ENCODE results near the gene PTX4. TPM values are rescaled to one million over a fixed set of nuclear protein-coding genes. Genes with fewer than 3 reads are reported as not detected.
A peak's percentile ranks its signal among the peaks of the same experiment; 100 is the strongest.

The PTX4 gene
- total and polyA plus RNA-seq, 3 experiments from 2014 or later = not detected

DNA sequence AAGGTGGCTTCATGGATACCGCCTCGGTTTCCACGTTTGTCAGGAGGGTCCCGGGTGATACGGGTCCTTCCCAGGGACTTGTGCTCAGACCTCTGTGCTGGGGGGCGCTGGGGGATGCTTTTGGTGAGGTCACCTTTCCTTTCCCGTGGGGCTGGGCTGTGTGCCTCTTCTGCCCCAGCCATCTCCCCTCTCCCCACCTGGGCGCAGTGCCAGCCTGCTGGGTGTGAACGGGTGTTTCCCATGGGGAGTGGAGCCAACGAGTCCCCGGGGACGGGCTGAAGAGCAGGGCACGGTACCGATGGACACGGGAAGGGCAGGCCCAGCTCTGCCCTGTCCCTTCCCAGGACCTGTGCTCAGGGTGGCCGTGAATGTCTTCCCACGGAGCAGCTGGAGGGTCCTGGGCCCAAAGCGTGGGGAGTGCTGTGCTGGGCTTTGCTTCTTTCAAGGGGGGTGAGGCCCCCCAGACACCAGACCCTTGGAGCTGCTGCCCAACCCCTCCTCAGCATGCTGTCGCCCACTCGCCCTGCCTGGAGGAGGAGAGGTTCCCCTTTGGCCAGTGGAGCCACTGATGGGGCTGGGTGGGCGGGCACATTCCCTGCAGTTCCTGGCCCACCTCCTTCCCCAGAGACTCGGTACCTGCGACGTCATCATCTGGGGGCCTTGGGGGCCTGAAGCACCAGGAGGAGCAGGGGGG is 19.9 kb upstream of the PTX4 start:
- peaks cover 2 to 25% (median 5%) of the 10 kb centered on the region in 3 donors for H3K36me3 Mint-ChIP-seq
- DNase-seq = no peak
- H3K36me3 ChIP-seq (ENCODE audit: insufficient read depth, low read length) = no peaks in the 10 kb centered on the region
- H3K9me3 ChIP-seq (ENCODE audit: low read length) = no peaks in the 10 kb centered on the region
- no peak overlapping the region for H3K27ac Mint-ChIP-seq
- no peaks in the 10 kb centered on the region for H3K27me3 Mint-ChIP-seq
- no peaks in the 10 kb centered on the region for H3K4me1 Mint-ChIP-seq
- H3K4me3 Mint-ChIP-seq = no peak overlapping the region
- CTCF ChIA-PET = no interaction called here
- no peaks in the 10 kb centered on the region for H3K4me1 ChIP-seq (ENCODE audit: insufficient read depth, low read length)
- H3K27ac ChIP-seq (ENCODE audit: low read depth, low read length) = no peak overlapping the region
- peaks cover 0 to 2% (median 1%) of the 10 kb centered on the region in 5 donors for H3K9me3 Mint-ChIP-seq
- POLR2A ChIA-PET = no interaction called here
- H3K4me3 ChIP-seq (ENCODE audit: low read length) = no peak overlapping the region
- H3K27me3 ChIP-seq (ENCODE audit: insufficient read depth, low read length, poor library complexity, severe bottlenecking) = no peaks in the 10 kb centered on the region

DNA sequence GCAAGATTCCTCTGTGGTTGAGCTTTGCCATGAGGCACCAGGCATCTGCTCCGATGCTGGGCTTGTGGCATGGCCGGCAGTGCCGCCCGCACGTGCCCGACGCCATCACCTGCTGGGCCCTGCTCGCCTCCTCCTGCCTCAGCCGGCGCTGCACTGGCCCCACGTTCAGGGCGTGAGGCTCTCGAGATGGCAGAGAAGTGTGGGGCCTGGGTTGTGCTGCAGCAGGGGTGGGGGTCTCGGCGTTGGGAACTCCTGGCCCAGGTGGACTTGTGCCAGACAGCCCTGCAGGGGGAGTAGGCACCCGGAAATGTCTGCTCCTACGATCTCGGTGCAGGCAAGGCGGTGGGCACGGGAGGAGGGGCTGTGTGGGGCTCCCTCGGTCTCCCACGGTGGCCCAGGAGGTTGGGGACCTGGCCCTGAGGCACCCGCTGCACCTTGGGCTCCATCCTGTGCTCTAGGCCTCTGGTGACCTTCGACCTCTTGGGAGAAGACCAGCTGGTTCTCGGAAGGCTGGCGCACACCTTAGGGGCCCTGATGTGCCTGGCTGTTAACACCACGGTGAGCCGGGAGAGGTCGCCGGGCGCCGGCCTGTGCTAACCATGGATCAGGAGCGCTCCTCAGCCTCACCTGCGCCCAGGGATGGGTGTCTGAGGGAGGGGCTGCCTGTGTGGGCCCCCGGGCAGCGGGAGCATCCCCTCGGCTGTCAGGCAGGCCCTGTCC is 17.9 kb upstream of the PTX4 start:
- no peaks in the 10 kb centered on the region for H3K27me3 Mint-ChIP-seq
- no peaks in the 10 kb centered on the region for H3K27me3 ChIP-seq (ENCODE audit: insufficient read depth, low read length, poor library complexity, severe bottlenecking)
- no peaks in the 10 kb centered on the region for H3K4me1 Mint-ChIP-seq
- peaks cover 0 to 36% (median 2%) of the 10 kb centered on the region in 3 donors for H3K36me3 Mint-ChIP-seq
- POLR2A ChIA-PET = no interaction called here
- CTCF ChIA-PET = no interaction called here
- H3K4me3 Mint-ChIP-seq = no peak overlapping the region
- no peaks in the 10 kb centered on the region for H3K4me1 ChIP-seq (ENCODE audit: insufficient read depth, low read length)
- H3K9me3 Mint-ChIP-seq = no peaks in the 10 kb centered on the region
- H3K9me3 ChIP-seq (ENCODE audit: low read length) = no peaks in the 10 kb centered on the region
- H3K27ac ChIP-seq (ENCODE audit: low read depth, low read length) = no peak overlapping the region
- H3K36me3 ChIP-seq (ENCODE audit: insufficient read depth, low read length) = no peaks in the 10 kb centered on the region
- no peak overlapping the region for H3K27ac Mint-ChIP-seq
- no peak overlapping the region for H3K4me3 ChIP-seq (ENCODE audit: low read length)
- DNase-seq = no peak

DNA sequence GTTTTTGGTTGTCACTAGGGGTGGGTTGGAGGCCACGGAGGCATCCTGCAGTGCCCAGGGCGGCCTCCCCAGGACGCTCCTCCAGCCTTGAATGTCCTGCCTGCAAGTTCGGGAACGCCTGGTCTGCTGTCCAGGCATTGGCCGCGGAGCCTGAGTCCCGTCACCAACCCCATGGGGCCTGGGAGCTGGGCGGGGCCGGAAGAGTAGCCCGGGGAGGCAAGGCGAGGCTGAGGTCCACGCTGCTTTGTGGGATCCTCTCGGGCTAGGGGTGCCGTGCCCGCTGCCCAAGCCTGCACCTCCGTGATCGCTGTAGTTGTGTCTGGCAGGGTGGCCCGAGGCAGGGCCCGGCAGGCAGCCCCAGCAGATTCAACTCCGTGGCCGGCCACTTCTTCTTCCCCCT is 17.2 kb upstream of the PTX4 start:
- Histone ChIP-seq H3K36me3 (ENCODE audit: insufficient read depth, low read length) (no peaks in the 10 kb centered on the region), H3K4me1 (ENCODE audit: insufficient read depth, low read length) (no peaks in the 10 kb centered on the region), H3K4me3 (ENCODE audit: low read length) (no peak overlapping the region), H3K9me3 (ENCODE audit: low read length) (no peaks in the 10 kb centered on the region), H3K27me3 (ENCODE audit: insufficient read depth, low read length, poor library complexity, severe bottlenecking) (no peaks in the 10 kb centered on the region), H3K27ac (ENCODE audit: low read depth, low read length) (no peak overlapping the region)
- Mint-ChIP-seq H3K36me3 (peaks cover 0 to 39% (median 2%) of the 10 kb centered on the region in 3 donors), H3K27ac (no peak overlapping the region), H3K4me1 (no peaks in the 10 kb centered on the region), H3K27me3 (no peaks in the 10 kb centered on the region), H3K9me3 (no peaks in the 10 kb centered on the region), H3K4me3 (no peak overlapping the region)
- ChIA-PET POLR2A (no interaction called here), CTCF (no interaction called here)
- no peak for DNase-seq

DNA sequence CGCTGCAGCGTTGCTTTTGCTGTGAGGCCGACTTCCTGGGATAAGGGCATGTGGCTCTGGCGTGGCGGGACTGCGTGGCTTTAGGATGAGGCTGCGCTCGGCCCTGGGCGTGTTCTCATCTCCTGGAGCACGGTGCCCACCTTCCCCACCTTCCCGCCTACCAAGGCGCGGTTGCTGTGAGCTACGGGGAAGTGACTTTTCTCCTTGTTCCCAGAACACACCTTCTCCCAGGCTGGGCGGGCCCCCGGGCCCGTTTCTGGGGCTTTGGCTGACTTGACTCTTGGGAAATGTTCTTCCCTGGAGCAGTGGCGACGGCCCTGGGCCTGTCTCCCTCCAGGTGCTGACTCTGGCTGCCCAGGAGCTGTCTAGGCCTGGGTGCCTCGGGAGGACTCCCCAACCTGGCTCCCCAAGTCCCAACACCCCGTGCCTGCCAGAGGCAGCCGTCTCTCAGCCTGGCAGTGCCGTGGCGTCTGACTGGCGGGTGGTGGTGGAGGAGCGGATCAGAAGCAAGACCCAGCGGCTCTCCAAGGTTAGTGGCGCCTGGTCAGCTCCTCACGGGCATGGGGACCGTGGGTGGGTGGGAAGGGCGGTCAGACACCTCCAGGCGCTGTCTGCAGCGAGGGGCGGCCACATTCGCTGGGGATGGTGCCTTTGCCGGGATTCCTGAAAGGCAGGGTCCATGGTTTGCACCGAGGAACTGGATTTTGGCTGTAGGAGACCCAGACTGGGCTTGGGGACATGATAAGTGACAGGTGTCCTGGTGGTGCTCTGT is 16.5 kb upstream of the PTX4 start:
- CTCF ChIA-PET = no interaction called here
- POLR2A ChIA-PET = no interaction called here
- no peak for DNase-seq
- H3K27ac Mint-ChIP-seq = no peak overlapping the region
- no peaks in the 10 kb centered on the region for H3K36me3 ChIP-seq (ENCODE audit: insufficient read depth, low read length)
- peaks cover 0 to 37% (median 2%) of the 10 kb centered on the region in 3 donors for H3K36me3 Mint-ChIP-seq
- no peaks in the 10 kb centered on the region for H3K4me1 ChIP-seq (ENCODE audit: insufficient read depth, low read length)
- H3K4me1 Mint-ChIP-seq = no peaks in the 10 kb centered on the region
- H3K9me3 ChIP-seq (ENCODE audit: low read length) = no peaks in the 10 kb centered on the region
- H3K27me3 ChIP-seq (ENCODE audit: insufficient read depth, low read length, poor library complexity, severe bottlenecking) = no peaks in the 10 kb centered on the region
- no peak overlapping the region for H3K4me3 ChIP-seq (ENCODE audit: low read length)
- H3K27me3 Mint-ChIP-seq = no peaks in the 10 kb centered on the region
- no peak overlapping the region for H3K27ac ChIP-seq (ENCODE audit: low read depth, low read length)
- no peak overlapping the region for H3K4me3 Mint-ChIP-seq
- no peaks in the 10 kb centered on the region for H3K9me3 Mint-ChIP-seq

DNA sequence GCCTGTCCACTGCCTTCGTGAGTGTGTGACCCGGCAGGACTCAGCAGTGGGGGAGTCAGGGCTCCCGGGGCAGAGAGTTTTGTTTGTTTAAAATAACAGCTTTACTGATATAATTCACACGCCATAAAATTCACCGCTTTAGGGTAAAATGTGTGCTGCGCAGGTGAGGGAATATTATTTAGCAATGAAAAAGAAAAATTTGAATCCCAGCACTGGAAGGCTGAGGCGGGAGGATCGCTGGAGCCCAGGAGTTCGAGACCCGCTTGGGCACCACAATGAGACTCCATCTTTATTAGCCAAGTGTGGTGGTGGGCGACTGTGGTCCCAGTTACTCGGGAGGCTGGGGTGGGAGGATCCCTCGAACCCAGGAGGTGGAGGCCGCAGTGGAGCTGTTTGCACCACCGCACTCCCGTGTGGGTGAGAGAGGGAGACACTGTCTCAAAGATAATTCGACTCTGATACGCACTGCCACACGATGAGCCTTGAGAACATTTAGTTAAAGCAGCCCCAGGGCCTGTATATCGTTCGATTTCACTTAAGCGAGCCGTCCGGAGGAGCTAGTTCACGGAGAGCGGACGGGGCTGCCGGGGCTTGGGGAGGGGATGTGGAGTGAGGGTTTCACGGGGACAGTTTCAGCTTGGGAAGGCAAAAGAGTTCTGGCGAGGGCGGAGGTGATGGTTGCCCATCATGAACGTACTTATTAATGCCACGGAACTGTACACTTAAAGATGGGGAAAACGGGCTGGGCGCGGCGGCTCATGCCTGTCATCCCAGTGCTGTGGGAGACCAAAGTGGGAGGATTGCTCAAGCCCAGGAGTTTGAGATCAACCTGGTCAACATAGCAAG is 14.6 kb upstream of the PTX4 start:
- ChIA-PET POLR2A (no interaction called here), CTCF (interaction anchor here (0.6 kb wide), 1 partner anchor 192 kb away, joined by 3 read pairs; no protein-coding TSS in a partner anchor)
- Histone ChIP-seq H3K27ac (ENCODE audit: low read depth, low read length) (no peak overlapping the region), H3K4me1 (ENCODE audit: insufficient read depth, low read length) (no peaks in the 10 kb centered on the region), H3K9me3 (ENCODE audit: low read length) (no peaks in the 10 kb centered on the region), H3K36me3 (ENCODE audit: insufficient read depth, low read length) (no peaks in the 10 kb centered on the region), H3K4me3 (ENCODE audit: low read length) (no peak overlapping the region), H3K27me3 (ENCODE audit: insufficient read depth, low read length, poor library complexity, severe bottlenecking) (no peaks in the 10 kb centered on the region)
- no peak for DNase-seq
- Mint-ChIP-seq H3K9me3 (no peaks in the 10 kb centered on the region), H3K27me3 (no peaks in the 10 kb centered on the region), H3K4me1 (no peaks in the 10 kb centered on the region), H3K4me3 (no peak overlapping the region), H3K27ac (no peak overlapping the region), H3K36me3 (peaks cover 0 to 42% (median 2%) of the 10 kb centered on the region in 3 donors)

DNA sequence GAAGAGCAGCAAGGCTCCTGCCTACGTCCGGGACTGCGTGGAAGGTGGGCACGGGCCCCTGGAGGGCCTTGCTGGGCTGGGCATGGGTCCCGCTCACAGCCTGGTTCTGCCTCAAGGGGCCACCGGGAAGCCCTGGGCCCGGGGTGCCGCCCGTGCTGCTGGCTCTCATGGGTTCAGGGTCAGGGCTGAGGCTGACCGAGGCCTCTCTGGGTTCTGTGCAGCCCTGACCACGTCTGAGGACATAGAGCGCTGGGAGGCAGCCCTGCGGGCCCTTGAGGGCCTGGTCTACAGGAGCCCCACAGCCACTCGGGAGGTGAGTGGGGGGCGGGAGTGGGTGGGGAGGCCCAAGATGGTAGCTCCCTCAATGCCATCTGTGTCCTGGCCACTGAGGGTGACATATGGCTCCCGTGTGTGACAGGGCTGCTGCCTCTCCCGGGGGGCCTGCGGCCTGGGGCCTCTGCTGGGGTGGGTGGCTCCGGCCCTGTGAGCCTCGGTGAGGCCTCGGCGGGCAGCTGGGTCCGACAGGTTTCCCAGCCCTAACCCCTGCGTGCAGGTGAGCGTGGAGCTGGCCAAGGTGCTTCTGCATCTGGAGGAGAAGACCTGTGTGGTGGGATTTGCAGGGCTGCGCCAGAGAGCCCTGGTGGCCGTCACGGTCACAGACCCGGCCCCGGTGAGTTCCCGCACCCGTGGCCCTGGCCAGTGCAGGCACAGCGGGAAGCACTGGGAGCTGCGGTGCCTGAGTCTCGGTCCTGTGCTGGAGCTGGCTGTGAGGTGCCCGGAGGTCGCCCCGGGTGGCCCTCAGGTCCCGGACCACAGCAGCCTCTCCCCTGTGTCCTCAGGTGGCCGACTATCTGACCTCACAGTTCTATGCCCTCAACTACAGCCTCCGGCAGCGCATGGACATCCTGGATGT is 13.6 kb upstream of the PTX4 start:
- H3K27ac Mint-ChIP-seq = no peak overlapping the region

DNA sequence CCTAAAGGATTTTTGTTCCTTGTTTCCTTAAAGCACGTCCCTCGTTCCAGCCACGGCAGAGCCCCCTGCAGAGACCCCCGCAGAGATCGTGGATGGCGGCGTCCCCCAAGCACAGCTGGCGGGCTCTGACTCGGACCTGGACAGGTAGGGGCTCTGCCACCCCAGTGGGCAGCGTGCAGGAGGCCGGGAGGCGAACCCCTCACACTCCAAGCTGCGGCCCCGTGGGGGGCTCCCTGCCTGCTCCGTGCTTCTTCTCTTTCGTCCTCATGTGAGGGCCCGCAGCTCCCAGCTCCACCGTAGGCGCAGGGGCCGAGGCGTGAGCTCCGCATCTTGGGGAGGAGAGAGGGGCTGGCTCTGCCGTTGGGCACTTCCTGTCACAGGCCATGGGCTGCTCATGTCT is 12.9 kb upstream of the PTX4 start:
- CTCF ChIA-PET = no interaction called here
- Mint-ChIP-seq H3K27ac (no peak overlapping the region), H3K27me3 (no peaks in the 10 kb centered on the region), H3K4me1 (peaks cover 0 to 2% (median 0%) of the 10 kb centered on the region in 3 donors), H3K4me3 (peak overlapping the region in 1 of 7 donors; percentile 40), H3K36me3 (peaks cover 0 to 47% (median 0%) of the 10 kb centered on the region in 3 donors), H3K9me3 (no peaks in the 10 kb centered on the region)
- H3K4me3 ChIP-seq (ENCODE audit: low read length) = no peak overlapping the region
- no peaks in the 10 kb centered on the region for H3K9me3 ChIP-seq (ENCODE audit: low read length)
- no peaks in the 10 kb centered on the region for H3K4me1 ChIP-seq (ENCODE audit: insufficient read depth, low read length)
- DNase-seq = no peak
- POLR2A ChIA-PET = no interaction called here
- no peaks in the 10 kb centered on the region for H3K36me3 ChIP-seq (ENCODE audit: insufficient read depth, low read length)
- H3K27ac ChIP-seq (ENCODE audit: low read depth, low read length) = no peak overlapping the region
- no peaks in the 10 kb centered on the region for H3K27me3 ChIP-seq (ENCODE audit: insufficient read depth, low read length, poor library complexity, severe bottlenecking)

More for the DNA sequence above, 13.6 kb upstream of the PTX4 start:
- H3K9me3 Mint-ChIP-seq = no peaks in the 10 kb centered on the region
- CTCF ChIA-PET = no interaction called here
- Histone ChIP-seq H3K27ac (ENCODE audit: low read depth, low read length) (no peak overlapping the region), H3K9me3 (ENCODE audit: low read length) (no peaks in the 10 kb centered on the region), H3K4me1 (ENCODE audit: insufficient read depth, low read length) (no peaks in the 10 kb centered on the region), H3K27me3 (ENCODE audit: insufficient read depth, low read length, poor library complexity, severe bottlenecking) (no peaks in the 10 kb centered on the region), H3K4me3 (ENCODE audit: low read length) (no peak overlapping the region), H3K36me3 (ENCODE audit: insufficient read depth, low read length) (no peaks in the 10 kb centered on the region)
- no peak overlapping the region for H3K4me3 Mint-ChIP-seq
- no peaks in the 10 kb centered on the region for H3K27me3 Mint-ChIP-seq
- H3K36me3 Mint-ChIP-seq = peaks cover 0 to 46% (median 0%) of the 10 kb centered on the region in 3 donors
- POLR2A ChIA-PET = no interaction called here
- H3K4me1 Mint-ChIP-seq = peaks cover 0 to 2% (median 0%) of the 10 kb centered on the region in 3 donors
- no peak for DNase-seq

Data from CD8-positive, alpha-beta memory T cell (primary cell).